HepG2 (cell line): Measurements from ENCODE around the gene CCDC136. TPM values are rescaled to one million over a fixed set of nuclear protein-coding genes. Genes with fewer than 3 reads are reported as not detected.

ENCODE experiments used
- HOXA3 ChIP-seq: sonication (generic); formaldehyde crosslinking; IDR thresholded peaks from 2 replicates; pipeline ENCODE4 v1.5.0; 2020; ENCODE audit warnings: missing genetic modification reagents
- MED1 ChIP-seq: sonication (generic); formaldehyde crosslinking; IDR thresholded peaks from 2 replicates; pipeline ENCODE4 v1.4.0; 2020; ENCODE audit warnings: missing genetic modification reagents
- NR2F6 ChIP-seq, 2 experiments: IDR thresholded peaks; 2 replicates each; pipeline ENCODE4 v1.6.1; 2016; ENCODE audit warnings: antibody characterized with exemption in 1 of 2, mild to moderate bottlenecking in 1 of 2
- RBM22 ChIP-seq: fragments of 200-400 bp; formaldehyde crosslinking; optimal IDR thresholded peaks from 2 replicates; pipeline ENCODE3; 2017; ENCODE audit warnings: mild to moderate bottlenecking, low read length, moderate library complexity
- RFXAP ChIP-seq: sonication (generic); formaldehyde crosslinking; IDR thresholded peaks from 2 replicates; pipeline ENCODE4 v1.4.0; 2020; ENCODE audit warnings: missing genetic modification reagents, borderline replicate concordance
- ZNF367 ChIP-seq: sonication (generic); formaldehyde crosslinking; IDR thresholded peaks from 2 replicates; pipeline ENCODE4 v1.4.0; 2020; ENCODE audit warnings: missing genetic modification reagents, borderline replicate concordance
- ZNF484 ChIP-seq: sonication (generic); formaldehyde crosslinking; IDR thresholded peaks from 2 replicates; pipeline ENCODE4 v1.5.1; 2020; ENCODE audit warnings: mild to moderate bottlenecking, low read depth, missing genetic modification reagents, borderline replicate concordance
- polyA plus RNA-seq, 8 experiments: library from polyadenylated mRNA; depleted of rRNA in 3 of 8; stranded (reverse) in 7 of 8; unstranded in 1 of 8; fragments of >200 nt; fragmentation: Illumina TruSeq in 4 of 8; extraction: Trizol in 4 of 8; gene quantifications; 2 replicates each; pipeline versions ENCODE4 v1.2.1 to v1.2.3, GENCODE V29; 2011 to 2016; ENCODE audit warnings: low read depth in 4 of 8, missing spikeins in 1 of 8, mixed read lengths in 1 of 8; ENCODE audit not compliant: insufficient read depth in 1 of 8
- total RNA-seq, 5 experiments: library from RNA; depleted of rRNA; stranded (reverse); fragments of >200 nt; fragmentation: Illumina TruSeq; extraction: Trizol; gene quantifications; 2 replicates each; pipeline ENCODE4 v1.2.3, GENCODE V29; 2016; ENCODE audit warnings: low read depth in 1 of 5
- TF ChIP-seq, protein P1 (sequence below): sonication (generic); formaldehyde crosslinking; IDR thresholded peaks from 2 replicates; pipeline ENCODE4 v1.9.0; 2022; ENCODE audit warnings: missing genetic modification reagents, mild to moderate bottlenecking, borderline replicate concordance
- TF ChIP-seq, protein P2 (sequence below): IDR thresholded peaks from 2 replicates; pipeline ENCODE4 v1.6.1; 2016; ENCODE audit warnings: low read depth, control low read depth
- TF ChIP-seq, protein P3 (sequence below): IDR thresholded peaks from 2 replicates; pipeline ENCODE4 v1.6.1; 2016; ENCODE audit warnings: low read depth

The CCDC136 gene
- total and polyA plus RNA-seq, 2 of the 13 experiments (the other 11 are each of a cell fraction or from before 2014, with no cell fraction given), result 0.04 to 0.38 TPM

DNA sequence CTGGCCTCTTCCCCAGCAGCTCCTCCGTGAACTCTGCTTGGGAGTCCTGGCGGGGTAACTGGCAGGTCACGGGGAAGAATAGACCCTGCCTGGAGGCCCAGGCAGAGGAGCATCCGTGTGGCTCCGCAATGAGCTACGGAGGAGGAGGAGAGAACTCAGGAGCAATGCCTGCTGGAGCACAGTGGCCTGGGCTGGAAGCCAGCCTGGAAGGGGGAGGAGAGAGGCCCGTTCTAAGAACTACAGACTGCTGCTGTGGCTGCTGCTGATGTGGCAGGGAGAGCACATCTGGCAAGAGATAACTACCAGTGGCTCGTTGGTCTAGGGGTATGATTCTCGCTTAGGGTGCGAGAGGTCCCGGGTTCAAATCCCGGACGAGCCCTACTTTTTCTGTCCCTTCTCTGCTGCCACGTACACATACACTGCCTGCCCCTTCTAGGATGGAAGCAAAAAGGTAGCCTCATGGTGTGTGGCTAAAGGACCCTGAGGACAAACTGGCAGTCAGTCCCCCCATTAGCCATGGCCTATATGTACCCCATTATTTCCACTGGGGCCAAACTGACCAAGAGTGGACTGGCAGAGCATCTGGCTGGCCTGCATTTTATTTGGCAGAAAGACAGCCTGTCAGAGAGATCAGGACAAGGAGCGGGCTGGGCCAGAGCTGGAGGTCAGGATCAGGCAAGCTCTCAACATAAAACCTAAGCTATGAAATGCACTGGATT lies 8.5 kb upstream of the CCDC136 start (continued):
- TF ChIP-seq, protein P1, sequence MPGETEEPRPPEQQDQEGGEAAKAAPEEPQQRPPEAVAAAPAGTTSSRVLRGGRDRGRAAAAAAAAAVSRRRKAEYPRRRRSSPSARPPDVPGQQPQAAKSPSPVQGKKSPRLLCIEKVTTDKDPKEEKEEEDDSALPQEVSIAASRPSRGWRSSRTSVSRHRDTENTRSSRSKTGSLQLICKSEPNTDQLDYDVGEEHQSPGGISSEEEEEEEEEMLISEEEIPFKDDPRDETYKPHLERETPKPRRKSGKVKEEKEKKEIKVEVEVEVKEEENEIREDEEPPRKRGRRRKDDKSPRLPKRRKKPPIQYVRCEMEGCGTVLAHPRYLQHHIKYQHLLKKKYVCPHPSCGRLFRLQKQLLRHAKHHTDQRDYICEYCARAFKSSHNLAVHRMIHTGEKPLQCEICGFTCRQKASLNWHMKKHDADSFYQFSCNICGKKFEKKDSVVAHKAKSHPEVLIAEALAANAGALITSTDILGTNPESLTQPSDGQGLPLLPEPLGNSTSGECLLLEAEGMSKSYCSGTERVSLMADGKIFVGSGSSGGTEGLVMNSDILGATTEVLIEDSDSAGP, result peak; percentile 30; the same call in 1 of the 2 replicates
- no peak for TF ChIP-seq MED1
- peak; percentile 30; the same call in 1 of the 2 replicates for TF ChIP-seq NR2F6 (IDR thresholded peaks at IDR 0.05)
- TF ChIP-seq NR2F6 (CRISPR knock-in tag; IDR thresholded peaks at IDR 0.05), result no peak
- 0 out of 2 replicates have a peak, but pooled peaks have one; percentile 29 for TF ChIP-seq RFXAP
- TF ChIP-seq, protein P2, sequence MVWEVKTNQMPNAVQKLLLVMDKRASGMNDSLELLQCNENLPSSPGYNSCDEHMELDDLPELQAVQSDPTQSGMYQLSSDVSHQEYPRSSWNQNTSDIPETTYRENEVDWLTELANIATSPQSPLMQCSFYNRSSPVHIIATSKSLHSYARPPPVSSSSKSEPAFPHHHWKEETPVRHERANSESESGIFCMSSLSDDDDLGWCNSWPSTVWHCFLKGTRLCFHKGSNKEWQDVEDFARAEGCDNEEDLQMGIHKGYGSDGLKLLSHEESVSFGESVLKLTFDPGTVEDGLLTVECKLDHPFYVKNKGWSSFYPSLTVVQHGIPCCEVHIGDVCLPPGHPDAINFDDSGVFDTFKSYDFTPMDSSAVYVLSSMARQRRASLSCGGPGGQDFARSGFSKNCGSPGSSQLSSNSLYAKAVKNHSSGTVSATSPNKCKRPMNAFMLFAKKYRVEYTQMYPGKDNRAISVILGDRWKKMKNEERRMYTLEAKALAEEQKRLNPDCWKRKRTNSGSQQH (CRISPR knock-in tag), result no peak
- TF ChIP-seq, protein P3, sequence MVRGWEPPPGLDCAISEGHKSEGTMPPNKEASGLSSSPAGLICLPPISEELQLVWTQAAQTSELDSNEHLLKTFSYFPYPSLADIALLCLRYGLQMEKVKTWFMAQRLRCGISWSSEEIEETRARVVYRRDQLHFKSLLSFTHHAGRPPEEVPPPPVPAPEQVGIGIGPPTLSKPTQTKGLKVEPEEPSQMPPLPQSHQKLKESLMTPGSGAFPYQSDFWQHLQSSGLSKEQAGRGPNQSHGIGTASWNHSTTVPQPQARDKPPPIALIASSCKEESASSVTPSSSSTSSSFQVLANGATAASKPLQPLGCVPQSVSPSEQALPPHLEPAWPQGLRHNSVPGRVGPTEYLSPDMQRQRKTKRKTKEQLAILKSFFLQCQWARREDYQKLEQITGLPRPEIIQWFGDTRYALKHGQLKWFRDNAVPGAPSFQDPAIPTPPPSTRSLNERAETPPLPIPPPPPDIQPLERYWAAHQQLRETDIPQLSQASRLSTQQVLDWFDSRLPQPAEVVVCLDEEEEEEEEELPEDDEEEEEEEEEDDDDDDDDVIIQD (CRISPR knock-in tag), result no peak
- TF ChIP-seq HOXA3 (CRISPR knock-in tag), result peak; percentile 9; the same call in 1 of the 2 replicates
- TF ChIP-seq RBM22, result peak; percentile 59
- no peak for TF ChIP-seq ZNF367 (CRISPR knock-in tag)
- no peak for TF ChIP-seq ZNF484
